Heart right ventricle (tissue), 16 donors: Measurements from ENCODE around the gene EBP. TPM values are rescaled to one million over a fixed set of nuclear protein-coding genes. Genes with fewer than 3 reads are reported as not detected.
"Not testable (repeated sequence)": the region's sequence is repeated elsewhere in the genome, so short reads cannot be mapped to it uniquely, and the experiment has no call there.

Experiments used
- ATAC-seq, 8 donors: fragments of 200-7000 bp; cut with Tn5 transposase; one replicate each; pipeline ENCODE4 v1.9.1; 2020; ENCODE audit warnings: mild to moderate bottlenecking in 8 of 8, moderate library complexity in 8 of 8, moderate number of reproducible peaks in 1 of 8
- DNase-seq, 2 donors: peaks; one replicate each; pipeline ENCODE4 v3.0.0-alpha.2; 2020
- H3K27ac ChIP-seq, 10 donors: fragments of 200-600 bp; sonication (generic) in 2 of 10; one replicate each; pipeline versions ENCODE4 v1.5.0 to v1.8.0; 2020 to 2022; ENCODE audit warnings: mild to moderate bottlenecking in 3 of 10
- H3K27me3 ChIP-seq, 7 donors: fragments of 200-600 bp; one replicate each; pipeline ENCODE4 v1.8.0; 2021 to 2022; ENCODE audit warnings: mild to moderate bottlenecking in 2 of 7
- H3K36me3 ChIP-seq, 9 donors: fragments of 200-600 bp; sonication (generic) in 1 of 9; one replicate each; pipeline versions ENCODE4 v1.5.0 to v1.8.0; 2020 to 2022; ENCODE audit warnings: mild to moderate bottlenecking in 2 of 9
- H3K4me1 ChIP-seq, 9 donors: fragments of 200-600 bp; sonication (generic) in 1 of 9; one replicate each; pipeline versions ENCODE4 v1.5.0 to v1.8.0; 2020 to 2022; ENCODE audit warnings: mild to moderate bottlenecking in 4 of 9
- H3K4me3 ChIP-seq, 10 donors: fragments of 200-600 bp; sonication (generic) in 2 of 10; one replicate each; pipeline versions ENCODE4 v1.5.0 to v1.8.0; 2020 to 2022; ENCODE audit warnings: mild to moderate bottlenecking in 7 of 10, moderate library complexity in 2 of 10
- H3K9me3 ChIP-seq, 11 donors: fragments of 200-600 bp in 10 of 11; sonication (generic) in 2 of 11; one replicate each; pipeline versions ENCODE4 v1.5.0 to v1.8.0; 2013 to 2022; ENCODE audit warnings: mild to moderate bottlenecking in 2 of 11, control low read depth in 1 of 11, moderate library complexity in 1 of 11
- CTCF ChIP-seq, 9 donors: fragments of 200-600 bp; sonication (generic) in 2 of 9; IDR thresholded peaks; one replicate each; pipeline versions ENCODE4 v1.5.0 to v1.8.0; 2021 to 2022; ENCODE audit warnings: antibody characterized with exemption in 9 of 9, mild to moderate bottlenecking in 5 of 9, moderate library complexity in 1 of 9
- WGBS, 2 donors: extraction: QIAGEN DNeasy Blood & Tissue Kit; methylation state at CpG; one replicate each; pipeline ENCODE4 v1.1.7; 2013; ENCODE audit warnings: inconsistent platforms in 1 of 2; 5-methylcytosine and 5-hydroxymethylcytosine counted together
- intact Hi-C, 10 donors: fragments of 100-400 bp; cut with DNase I; formaldehyde crosslinking; loops; one replicate each; pipeline versions ENCODE4 v1.11.1 to v1.14.2; 2022
- polyA plus RNA-seq, 2 donors: library from polyadenylated mRNA; stranded (reverse); fragments of 200-250 nt; gene quantifications; one replicate each; pipeline ENCODE4 v1.2.3, GENCODE V29; 2013
- total RNA-seq, 10 donors: library from RNA; stranded (reverse); fragmentation: NEBNext Ultra II Directional in 3 of 10; extraction: Animal tissue kit (Norgen Biotek cat#: 25700) in 3 of 10; gene quantifications; one replicate each; pipeline versions ENCODE4 v1.2.1 to v1.2.4, GENCODE V29; 2021 to 2023
- donor health status: Arrhythmogenic right ventricular cardiomyopathy.
- donor health status: ischemic (EF 13 %, LVEDD 7.1; RV severe dilation, severe dysfunction).
- donor health status: healthy with polysubstance abuse.
- donor health status: DM: no; HTN: yes; CAD: no.
- donor health status: DM: no; HTN: no; CAD: no.
- donor health status: ischemic (EF 25% LVEDD 6.9; RV normal size, moderate dysfunction).
- donor health status: ischemic (EF 25% LVEDD 5.7; RV mildly dilated, moderate dysfunction).
- donor health status: healthy.
- donor health status: DM: yes; HTN: yes; CAD: no.
- donor health status: Ischemic cardiomyopathy.
- donor health status: ischemic (EF 35%, LVEDD 5.7; RV mildly dilated, moderate dysfunction).
- donor health status: nonischemic (EF 11% LVEDD 7.7; RV severe dilation, severe dysfunction).
- donor health status: DM: yes; HTN: yes; CAD: no.
- donor health status: PGD.
- donor health status: ischemic (EF 29% LVEDD 5.4; RV normal size, mild dysfunction).
- donor health status: nonischemic (EF 23%, LVEDD 6.1; RV moderate dilation, normal function).

EBP gene
- total and polyA plus RNA-seq, 12 donors = 35.1 to 128 (median 55.9) TPM

DNA sequence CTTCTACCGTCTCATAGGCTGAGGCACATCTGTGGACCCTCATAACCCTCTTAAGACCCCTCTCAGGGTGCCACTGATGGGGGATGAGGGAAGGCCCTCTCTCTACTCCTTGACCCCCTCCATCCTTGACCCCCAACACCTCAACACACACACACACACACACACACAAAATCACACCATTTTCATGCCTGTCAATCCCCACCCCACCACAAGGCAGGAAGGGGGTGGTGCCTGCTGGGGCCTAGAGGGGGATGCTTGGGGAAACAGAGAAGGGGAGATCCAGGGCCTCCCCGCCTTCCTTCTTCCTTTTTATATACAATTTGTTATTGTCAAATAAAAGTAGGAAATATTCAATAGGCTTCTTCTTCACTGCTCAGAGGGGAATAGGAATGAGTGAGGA is 1.2 kb upstream of the EBP start:
- intact Hi-C loops = no loop called here
- 91 to 96% methylated on average over 2 of the region's 2 CpGs for WGBS, 2 donors
- H3K4me3 ChIP-seq = no peak overlapping the region
- no peaks in the 10 kb centered on the region for H3K27me3 ChIP-seq
- no peak for TF ChIP-seq CTCF (IDR thresholded peaks at IDR 0.05)
- ATAC-seq = no peak
- DNase-seq = no peak
- H3K27ac ChIP-seq = no peak overlapping the region
- H3K4me1 ChIP-seq = peaks cover 0 to 9% (median 3%) of the 10 kb centered on the region in 9 donors
- H3K9me3 ChIP-seq = no peaks in the 10 kb centered on the region
- peaks cover 0 to 11% (median 0%) of the 10 kb centered on the region in 9 donors for H3K36me3 ChIP-seq

DNA sequence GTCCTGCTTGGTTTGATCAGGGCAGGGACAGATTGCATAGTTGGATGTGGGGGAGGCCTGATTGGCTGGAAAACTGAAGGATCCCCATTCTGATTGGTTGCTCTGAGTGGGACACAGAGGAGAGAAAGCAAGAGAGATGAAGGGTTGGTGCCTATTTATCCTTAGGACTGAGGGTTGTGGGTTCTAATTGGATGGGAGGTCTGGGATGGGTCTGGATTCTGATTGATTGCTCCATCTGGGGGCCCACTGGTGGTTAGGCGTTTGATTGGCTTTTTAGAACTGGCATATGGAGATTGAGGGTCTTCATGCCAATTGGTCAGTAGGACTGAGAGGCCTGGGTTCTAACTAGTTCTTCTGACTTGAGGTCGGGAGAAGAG is 644 bp upstream of the EBP start:
- TF ChIP-seq CTCF (IDR thresholded peaks at IDR 0.05) = no peak
- ATAC-seq (no peak), DNase-seq (no peak)
- intact Hi-C loops = no loop called here
- WGBS, 2 donors = 44 to 47% methylated on average over 2 of the region's 2 CpGs
- peaks cover 0 to 9% (median 3%) of the 10 kb centered on the region in 9 donors for H3K4me1 ChIP-seq
- no peaks in the 10 kb centered on the region for H3K9me3 ChIP-seq
- H3K27ac ChIP-seq = peak overlapping the region in 7 of 10 donors; percentile 64 to 76 (median 71)
- no peaks in the 10 kb centered on the region for H3K27me3 ChIP-seq
- H3K4me3 ChIP-seq = peak overlapping the region in 8 of 10 donors; percentile 39 to 72 (median 62)
- peaks cover 0 to 11% (median 0%) of the 10 kb centered on the region in 9 donors for H3K36me3 ChIP-seq

- Histone ChIP-seq H3K36me3 (peaks cover 0 to 23% (median 0%) of the 10 kb centered on the region in 9 donors), H3K4me1 (peaks cover 0 to 9% (median 3%) of the 10 kb centered on the region in 9 donors), H3K27me3 (no peaks in the 10 kb centered on the region), H3K27ac (peak overlapping the region in 9 of 10 donors; percentile 52 to 76 (median 71)), H3K4me3 (peak overlapping the region; percentile 32 to 72 (median 62)), H3K9me3 (no peaks in the 10 kb centered on the region)
- ATAC-seq = peak in 1 of 8 donors; percentile 6
- intact Hi-C loops = no loop called here
- 3 to 10% methylated on average over 10 of the region's 10 CpGs for WGBS, 2 donors
- no peak for TF ChIP-seq CTCF (IDR thresholded peaks at IDR 0.05)
- DNase-seq = no peak
Observed at GRCh38 chrX:48522291-48522690, 683 bp downstream of the EBP start.

- Histone ChIP-seq H3K27me3 (no peaks in the 10 kb centered on the region), H3K9me3 (no peaks in the 10 kb centered on the region), H3K4me3 (no peak overlapping the region), H3K27ac (no peak overlapping the region), H3K36me3 (peaks cover 0 to 37% (median 0%) of the 10 kb centered on the region in 9 donors), H3K4me1 (peaks cover 0 to 9% (median 3%) of the 10 kb centered on the region in 9 donors)
- no peak for DNase-seq
- intact Hi-C loops = no loop called here
- no peak for TF ChIP-seq CTCF (IDR thresholded peaks at IDR 0.05)
- 94% methylated on average over 11 to 12 of the region's 12 CpGs for WGBS, 2 donors
- no peak for ATAC-seq
Observed at GRCh38 chrX:48523682-48524081, 2.1 kb downstream of the EBP start.

DNA sequence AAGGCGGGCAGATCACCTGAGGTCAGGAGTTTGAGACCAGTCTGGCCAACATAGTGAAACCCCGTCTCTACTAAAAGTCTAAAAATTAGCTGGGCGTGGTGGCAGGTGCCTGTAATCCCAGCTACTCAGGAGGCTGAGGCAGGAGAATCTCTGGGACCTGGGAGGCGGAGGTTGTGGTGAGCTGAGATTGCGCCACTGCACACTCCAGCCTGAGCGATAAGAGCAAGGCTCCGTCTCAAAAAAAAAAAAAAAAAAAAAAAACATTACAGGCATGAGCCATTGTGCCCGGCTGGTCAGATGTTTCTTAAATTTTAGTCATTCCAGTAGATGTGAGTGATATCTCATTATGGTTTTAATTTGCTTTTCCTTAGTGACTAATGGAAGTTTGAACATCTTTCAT is 4.2 kb downstream of the EBP start:
- H3K9me3 ChIP-seq, H3K4me3 ChIP-seq, H3K27ac ChIP-seq, H3K27me3 ChIP-seq, ATAC-seq, DNase-seq, intact Hi-C loops, H3K4me1 ChIP-seq: not testable (repeated sequence)
- WGBS, 2 donors = 88 to 90% methylated on average over 6 to 8 of the region's 8 CpGs
- peaks cover 0 to 38% (median 0%) of the 10 kb centered on the region in 9 donors for H3K36me3 ChIP-seq
